K562 (cell line): ENCODE measurements around the gene GPX2. TPM values are rescaled to one million over a fixed set of nuclear protein-coding genes. Genes with fewer than 3 reads are reported as not detected.

Experiments
- E2F8 ChIP-seq: fragments of 450-650 bp; IDR thresholded peaks from 2 replicates; pipeline ENCODE4 v1.7.1; 2018; ENCODE audit warnings: mild to moderate bottlenecking, low read depth; ENCODE audit not compliant: partially characterized antibody
- HDAC6 ChIP-seq: IDR thresholded peaks from 2 replicates; pipeline ENCODE4 v1.6.1; 2012; ENCODE audit warnings: low read depth, mild to moderate bottlenecking, control low read depth, inconsistent platforms, low read length, moderate library complexity
- MITF ChIP-seq: IDR thresholded peaks from 2 replicates; pipeline ENCODE4 v1.6.1; 2014; ENCODE audit warnings: antibody characterized with exemption
- MTA2 ChIP-seq: fragments of 450-650 bp; IDR thresholded peaks from 2 replicates; pipeline ENCODE4 v1.6.1; 2016; ENCODE audit warnings: low read depth
- NR2F6 ChIP-seq: fragments of 450-650 bp; formaldehyde crosslinking; IDR thresholded peaks from 2 replicates; pipeline ENCODE4 v1.4.0; 2020; ENCODE audit warnings: mild to moderate bottlenecking
- POLR2AphosphoS2 ChIP-seq: IDR thresholded peaks from 2 replicates; pipeline ENCODE4 v1.6.1; 2012; ENCODE audit warnings: low read length, improper control_type of control experiment
- SAP30 ChIP-seq: fragments of 200-600 bp; sonication (generic); IDR thresholded peaks from 2 replicates; pipeline ENCODE4 v1.6.1; 2012; ENCODE audit warnings: borderline replicate concordance, low read depth, mild to moderate bottlenecking, moderate library complexity, low read length, control low read depth, inconsistent platforms; ENCODE audit not compliant: insufficient read depth, poor library complexity, severe bottlenecking
- XRCC4 ChIP-seq: IDR thresholded peaks from one replicate; pipeline ENCODE4 v1.6.1; 2011; ENCODE audit not compliant: insufficient read depth, insufficient read length; ENCODE audit errors: extremely low read depth
- ZNF282 ChIP-seq: sonication (generic); formaldehyde crosslinking; IDR thresholded peaks from 2 replicates; pipeline ENCODE4 v1.8.1; 2023; ENCODE audit warnings: missing genetic modification reagents
- ZNF609 ChIP-seq: sonication (generic); formaldehyde crosslinking; IDR thresholded peaks from 2 replicates; pipeline ENCODE4 v1.8.1; 2023; ENCODE audit warnings: missing genetic modification reagents, mild to moderate bottlenecking, borderline replicate concordance
- polyA plus RNA-seq, 8 experiments: library from polyadenylated mRNA; depleted of rRNA in 4 of 8; stranded (reverse) in 5 of 8; unstranded in 3 of 8; fragments of >200 nt; fragmentation: Nextera tagmentation in 2 of 8; fragmentation: Illumina TruSeq in 1 of 8; extraction: Ambion mirVana in 2 of 8; extraction: Trizol in 1 of 8; gene quantifications; 2 replicates each; pipeline versions ENCODE4 v1.2.1 to v1.2.3, GENCODE V29; 2011 to 2014; ENCODE audit warnings: inconsistent platforms in 1 of 8, missing spikeins in 1 of 8
- total RNA-seq, 7 experiments: library from RNA; depleted of rRNA in 6 of 7; stranded (reverse); fragments of >200 nt in 6 of 7; fragmentation: Illumina TruSeq in 2 of 7; extraction: Trizol in 2 of 7; gene quantifications; 2 replicates each; pipeline versions ENCODE4 v1.2.1 to v1.2.3, GENCODE V29; 2011 to 2021; ENCODE audit warnings: low replicate concordance in 1 of 7

The GPX2 gene
- total and polyA plus RNA-seq, 9 of the 15 experiments (the other 6 are each of a cell fraction or from before 2014, with no cell fraction given): 0.24 TPM; not detected in 8

GRCh38 chr14:64970041-64970440 is 27.5 kb upstream of the GPX2 start (continued):
- TF ChIP-seq MITF: no peak
- no peak for TF ChIP-seq MTA2
- TF ChIP-seq XRCC4: no peak
- TF ChIP-seq ZNF609: no peak
- no peak for TF ChIP-seq POLR2AphosphoS2
- no peak for TF ChIP-seq ZNF282
- TF ChIP-seq E2F8: no peak
- TF ChIP-seq SAP30: no peak
- TF ChIP-seq NR2F6 (CRISPR knock-in tag): no peak
- TF ChIP-seq HDAC6: no peak
